HCT116 (cell line): ENCODE data around the gene USP32. TPM values are rescaled to one million over a fixed set of nuclear protein-coding genes. Genes with fewer than 3 reads are reported as not detected.

Source experiments
- ATAC-seq: fragments of 200-7000 bp; cut with Tn5 transposase; 2 replicates; pipeline ENCODE4 v1.9.1; 2020; ENCODE audit warnings: mild to moderate bottlenecking, moderate library complexity
- BruUV-seq: library from RNA; stranded (reverse); fragments of 400-500 nt; replicated peaks from 2 replicates; lab custom pipeline; 2021; lab: Mats Ljungman, UMichigan
- CTCF ChIA-PET: fragments of 300-600 bp; sonication (Branson Sonifier 250); formaldehyde crosslinking; loops from one replicate; lab custom pipeline; 2021; ENCODE audit warnings: antibody characterized with exemption; lab: Charles Lee
- POLR2A ChIA-PET: fragments of 300-600, 350-600 bp; sonication (Branson Sonifier 250); formaldehyde crosslinking; loops from one replicate; lab custom pipeline; 2021; ENCODE audit warnings: antibody characterized with exemption; lab: Charles Lee
- RAD21 ChIA-PET, 2 experiments: fragments of 300-600 bp; sonication (Branson Sonifier 250); formaldehyde crosslinking; loops; one replicate each; lab custom pipeline; 2023; ENCODE audit warnings: low total read pairs in 2 of 2; ENCODE audit not compliant: uncharacterized antibody in 2 of 2, unreplicated experiment in 2 of 2, low non-redundant PET in 1 of 2; lab: Charles Lee
- DNase-seq: peaks from one replicate; pipeline ENCODE4 v3.0.0-alpha.2; 2010; ENCODE audit warnings: low read depth, low spot score
- H2AFZ ChIP-seq: fragments of 200-600 bp; shearing (Covaris generic), sonication (generic); 2 replicates; pipeline ENCODE4 v1.6.1; 2017; ENCODE audit warnings: low read depth, mixed run types, mixed read lengths, antibody characterized with exemption, low read length; ENCODE audit not compliant: poor library complexity, severe bottlenecking
- H3K27ac ChIP-seq: 2 replicates; pipeline ENCODE4 v1.5.1; 2012; ENCODE audit warnings: low read depth, low read length
- H3K27me3 ChIP-seq: fragments of 200-600 bp; sonication (generic); 2 replicates; pipeline ENCODE4 v1.6.1; 2016; ENCODE audit warnings: mixed run types, low read length, mixed read lengths; ENCODE audit not compliant: insufficient read depth
- H3K36me3 ChIP-seq, 2 experiments: fragments of 200-500 bp in 1 of 2; fragments of 200-600 bp in 1 of 2; sonication (Bioruptor generic) in 1 of 2; sonication (generic) in 1 of 2; 2 replicates each; pipeline versions ENCODE4 v1.5.1 to v1.6.1; 2014 to 2016; ENCODE audit warnings: low read length in 2 of 2, inconsistent platforms in 1 of 2, mixed read lengths in 1 of 2, mixed run types in 1 of 2; ENCODE audit not compliant: insufficient read depth in 2 of 2, control insufficient read depth in 1 of 2
- H3K4me1 ChIP-seq, 2 experiments: fragments of 200-600 bp in 1 of 2; sonication (generic) in 1 of 2; 2 replicates each; pipeline versions ENCODE4 v1.5.1 to v1.6.1; 2012 to 2017; ENCODE audit warnings: low read length in 2 of 2, inconsistent platforms in 1 of 2, mild to moderate bottlenecking in 1 of 2, mixed read lengths in 1 of 2, mixed run types in 1 of 2, moderate library complexity in 1 of 2; ENCODE audit not compliant: insufficient read depth in 2 of 2, control insufficient read depth in 1 of 2
- H3K4me2 ChIP-seq: fragments of 200-600 bp; sonication (generic); 2 replicates; pipeline ENCODE4 v1.6.1; 2017; ENCODE audit warnings: mixed run types, low read length, mixed read lengths
- H3K4me3 ChIP-seq, 2 experiments: fragments of 200-600 bp in 1 of 2; sonication (generic) in 1 of 2; replicated peaks in 1 of 2; 2 replicates each; pipeline ENCODE4 v1.5.1; 2011 to 2016; ENCODE audit warnings: low read length in 2 of 2, control low read depth in 1 of 2, low read depth in 1 of 2, mild to moderate bottlenecking in 1 of 2, mixed read lengths in 1 of 2, mixed run types in 1 of 2
- H3K79me2 ChIP-seq: fragments of 200-600 bp; sonication (generic); 2 replicates; pipeline ENCODE4 v1.6.1; 2017; ENCODE audit warnings: mild to moderate bottlenecking, mixed run types, low read length, moderate library complexity, mixed read lengths; ENCODE audit not compliant: insufficient read depth
- H3K9ac ChIP-seq: fragments of 200-600 bp; sonication (generic); 2 replicates; pipeline ENCODE4 v1.6.1; 2016; ENCODE audit warnings: low read length, mixed read lengths
- H3K9me2 ChIP-seq: fragments of 200-600 bp; sonication (generic), shearing (Covaris generic); 2 replicates; pipeline ENCODE4 v1.6.1; 2017; ENCODE audit warnings: mixed run types, mild to moderate bottlenecking, moderate library complexity; ENCODE audit not compliant: insufficient read depth
- H3K9me3 ChIP-seq, 2 experiments: fragments of 200-500 bp in 1 of 2; fragments of 200-600 bp in 1 of 2; sonication (Bioruptor generic) in 1 of 2; sonication (generic) in 1 of 2; 2 replicates each; pipeline ENCODE4 v1.6.1; 2014 to 2017; ENCODE audit warnings: low read length in 2 of 2, mixed read lengths in 2 of 2, inconsistent platforms in 1 of 2, low read depth in 1 of 2, mild to moderate bottlenecking in 1 of 2, mixed run types in 1 of 2, moderate library complexity in 1 of 2; ENCODE audit not compliant: control insufficient read depth in 1 of 2, insufficient read depth in 1 of 2
- H4K20me1 ChIP-seq: fragments of 200-600 bp; sonication (generic), shearing (Covaris generic); 2 replicates; pipeline ENCODE4 v1.6.1; 2017; ENCODE audit warnings: mixed run types, mild to moderate bottlenecking, moderate library complexity; ENCODE audit not compliant: insufficient read depth
- ATF3 ChIP-seq: IDR thresholded peaks from 2 replicates; pipeline ENCODE4 v1.6.1; 2012
- CTCF ChIP-seq, 3 experiments: fragments of 200-600 bp in 1 of 3; sonication (generic) in 1 of 3; IDR thresholded peaks in 2 of 3; conservative IDR thresholded peaks in 1 of 3; 2 replicates each; pipeline ENCODE4 v1.5.1; 2012 to 2017; ENCODE audit warnings: low read depth in 2 of 3, low read length in 2 of 3, antibody characterized with exemption in 1 of 3, borderline replicate concordance in 1 of 3, control low read depth in 1 of 3, mild to moderate bottlenecking in 1 of 3, mixed read lengths in 1 of 3, mixed run types in 1 of 3, moderate library complexity in 1 of 3; ENCODE audit not compliant: insufficient read depth in 1 of 3
- EGR1 ChIP-seq: IDR thresholded peaks from 2 replicates; pipeline ENCODE4 v1.6.1; 2012; ENCODE audit warnings: low read depth
- ELF1 ChIP-seq: IDR thresholded peaks from 2 replicates; pipeline ENCODE4 v1.6.1; 2012; ENCODE audit warnings: low read depth, borderline replicate concordance
- FOSL1 ChIP-seq: IDR thresholded peaks from 2 replicates; pipeline ENCODE4 v1.6.1; 2012; ENCODE audit warnings: low read depth
- JUND ChIP-seq: IDR thresholded peaks from 2 replicates; pipeline ENCODE4 v1.6.1; 2012
- MAX ChIP-seq: IDR thresholded peaks from 2 replicates; pipeline ENCODE4 v1.6.1; 2012
- POLR2A ChIP-seq: IDR thresholded peaks from 2 replicates; pipeline ENCODE4 v1.7.0; 2011; ENCODE audit warnings: borderline replicate concordance; ENCODE audit not compliant: insufficient read depth, insufficient read length; ENCODE audit errors: extremely low read depth
- RAD21 ChIP-seq: IDR thresholded peaks from 2 replicates; pipeline ENCODE4 v1.6.1; 2012; ENCODE audit warnings: low read depth, mild to moderate bottlenecking
- SIN3A ChIP-seq: IDR thresholded peaks from 2 replicates; pipeline ENCODE4 v1.6.1; 2012; ENCODE audit warnings: low read depth
- SRF ChIP-seq: IDR thresholded peaks from 2 replicates; pipeline ENCODE4 v1.6.1; 2012; ENCODE audit warnings: low read depth
- ZBTB33 ChIP-seq: IDR thresholded peaks from 2 replicates; pipeline ENCODE4 v1.6.1; 2011; ENCODE audit warnings: mild to moderate bottlenecking, low read length, moderate library complexity; ENCODE audit not compliant: insufficient replicate concordance; ENCODE audit errors: extremely low read depth
- ZFX ChIP-seq: fragments of 450-650 bp; IDR thresholded peaks from 2 replicates; pipeline ENCODE4 v1.6.1; 2017
- ZNF274 ChIP-seq: fragments of 200-500 bp; sonication (Bioruptor generic); IDR thresholded peaks from 2 replicates; pipeline ENCODE4 v1.6.1; 2014; ENCODE audit warnings: mild to moderate bottlenecking, low read depth, low read length, inconsistent platforms
- intact Hi-C: fragments of 100-400 bp; cut with micrococcal nuclease; formaldehyde crosslinking; loops from 2 replicates; pipeline ENCODE4 v1.10.0; 2022
- total RNA-seq: library from RNA; stranded (reverse); gene quantifications from one replicate; pipeline ENCODE4 v1.2.1, GENCODE V29; 2021; ENCODE audit not compliant: unreplicated experiment

The USP32 gene
- total RNA-seq, 1 experiment from 2014 or later, result 67.0 TPM

- no peaks in the 10 kb centered on the region for H3K79me2 ChIP-seq
- H3K27ac ChIP-seq, result no peak overlapping the region
- intact Hi-C loops, result no loop called here
- no peaks in the 10 kb centered on the region for H3K4me1 ChIP-seq
- H3K27me3 ChIP-seq, result no peaks in the 10 kb centered on the region
- H3K9ac ChIP-seq, result no peak overlapping the region
- no TSS peak for BruUV-seq
- ChIA-PET POLR2A (no interaction called here), CTCF (no interaction called here), RAD21 (no interaction called here)
- H3K9me3 ChIP-seq, result no peaks in the 10 kb centered on the region
- H3K4me3 ChIP-seq, result no peak overlapping the region
- no peaks in the 10 kb centered on the region for H3K36me3 ChIP-seq
- no peaks in the 10 kb centered on the region for H4K20me1 ChIP-seq
- no peak overlapping the region for H2AFZ ChIP-seq
- no peak for DNase-seq
- no peak overlapping the region for H3K4me2 ChIP-seq
- H3K9me2 ChIP-seq, result no peaks in the 10 kb centered on the region
- ATAC-seq, result no peak
- TF ChIP-seq CTCF (IDR thresholded peaks at IDR 0.05 in 2 of 3, conservative IDR thresholded peaks at IDR 0.05 in 1 of 3; ENCODE audit: borderline replicate concordance in 1 of 3, insufficient read depth in 1 of 3, low read depth in 2 of 3, low read length in 2 of 3) (no peak), ZBTB33 (no peak), FOSL1 (no peak), ATF3 (no peak), ZFX (no peak), SIN3A (no peak), SRF (no peak), EGR1 (no peak), ELF1 (no peak), RAD21 (no peak), ZNF274 (no peak), POLR2A (no peak), JUND (no peak), MAX (no peak)
Observed at GRCh38 chr17:60412701-60413100, 20.8 kb upstream of the USP32 start.
